HG03280 (cell line): Measurements from ENCODE around the gene PVALEF.

Experiments
- ATAC-seq: cut with Tn5 transposase; IDR thresholded peaks from one replicate; pipeline ENCODE4 v1.9.1; 2021; ENCODE audit warnings: mild to moderate bottlenecking, moderate library complexity; ENCODE audit not compliant: unreplicated experiment

PVALEF gene

GRCh38 chr17:81231766-81232581 lies 66.7 kb downstream of the PVALEF start:
- no peak for ATAC-seq
